Cardiac muscle cell (in vitro differentiated cells and primary cell): ENCODE measurements around the gene OAS1. TPM values are rescaled to one million over a fixed set of nuclear protein-coding genes. Genes with fewer than 3 reads are reported as not detected.

Experiments used
- DNase-seq, 2 donors: peaks; one replicate each; pipeline versions ENCODE4 v3.0.0 to v3.0.0-alpha.2; 2010 to 2017; ENCODE audit warnings: low read depth in 1 of 2, low spot score in 1 of 2
- H3K27ac ChIP-seq: fragments of 200-600 bp; sonication (generic); 2 replicates; pipeline ENCODE4 v1.5.1; 2016
- H3K27me3 ChIP-seq: fragments of 200-600 bp; sonication (generic); 2 replicates; pipeline ENCODE4 v1.6.0; 2016; ENCODE audit warnings: control low read depth
- H3K36me3 ChIP-seq: fragments of 200-600 bp; sonication (generic); 2 replicates; pipeline ENCODE4 v1.5.1; 2016; ENCODE audit warnings: control low read depth
- H3K4me1 ChIP-seq: fragments of 200-600 bp; sonication (generic); 2 replicates; pipeline ENCODE4 v1.8.1; 2017; ENCODE audit warnings: low read depth, mild to moderate bottlenecking, mixed run types
- H3K4me3 ChIP-seq: fragments of 200-600 bp; sonication (generic); 2 replicates; pipeline ENCODE4 v1.5.1; 2016; ENCODE audit warnings: mild to moderate bottlenecking
- H3K9me3 ChIP-seq: fragments of 200-600 bp; sonication (generic); 2 replicates; pipeline ENCODE4 v1.5.1; 2017; ENCODE audit warnings: low read depth, mild to moderate bottlenecking, control low read depth
- polyA plus RNA-seq: library from polyadenylated mRNA; unstranded; fragments of >200 nt; fragmentation: Nextera tagmentation; extraction: Ambion mirVana; gene quantifications from 2 replicates; pipeline ENCODE4 v1.2.1, GENCODE V29; 2016
- total RNA-seq: library from RNA; depleted of rRNA; stranded (reverse); fragments of >200 nt; gene quantifications from 2 replicates; pipeline ENCODE4 v1.2.3, GENCODE V29; 2016
- TF ChIP-seq, protein P1 (sequence below): IDR thresholded peaks from 2 replicates; pipeline ENCODE4 v1.5.1; 2012; ENCODE audit warnings: low read depth, mild to moderate bottlenecking, low read length

OAS1 gene
- total and polyA plus RNA-seq, 2 experiments from 2014 or later = not detected

DNA sequence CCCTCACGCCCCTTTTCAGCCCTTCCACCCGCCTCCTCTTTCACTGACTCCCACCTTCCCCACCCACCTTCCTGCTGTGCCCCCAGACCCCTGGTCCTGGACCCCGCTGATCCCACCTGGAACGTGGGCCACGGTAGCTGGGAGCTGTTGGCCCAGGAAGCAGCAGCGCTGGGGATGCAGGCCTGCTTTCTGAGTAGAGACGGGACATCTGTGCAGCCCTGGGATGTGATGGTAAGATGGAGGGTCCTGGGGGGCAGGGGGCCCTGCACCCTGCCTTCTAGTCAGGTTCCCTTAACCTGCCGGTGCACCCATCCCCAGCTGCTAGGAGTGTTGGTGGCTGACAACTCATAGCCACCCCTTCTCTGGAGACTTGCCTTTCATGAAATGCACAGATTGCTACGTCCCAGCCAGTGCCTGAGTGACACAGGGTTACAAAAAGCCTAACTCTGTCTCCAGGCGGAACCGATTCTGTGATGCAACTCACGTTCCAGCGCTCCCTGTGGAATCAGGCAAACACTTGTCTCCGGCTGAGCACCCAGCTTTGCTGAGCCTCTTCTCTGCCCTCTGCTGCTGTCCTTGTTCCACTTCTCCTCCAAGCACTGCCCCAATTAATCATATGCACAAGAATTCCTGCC lies 56.6 kb downstream of the OAS1 start:
- Histone ChIP-seq H3K27me3 (no peaks in the 10 kb centered on the region), H3K36me3 (no peaks in the 10 kb centered on the region), H3K4me3 (no peak overlapping the region), H3K4me1 (no peaks in the 10 kb centered on the region), H3K9me3 (no peaks in the 10 kb centered on the region), H3K27ac (no peak overlapping the region)
- DNase-seq = no peak
- TF ChIP-seq, protein P1, sequence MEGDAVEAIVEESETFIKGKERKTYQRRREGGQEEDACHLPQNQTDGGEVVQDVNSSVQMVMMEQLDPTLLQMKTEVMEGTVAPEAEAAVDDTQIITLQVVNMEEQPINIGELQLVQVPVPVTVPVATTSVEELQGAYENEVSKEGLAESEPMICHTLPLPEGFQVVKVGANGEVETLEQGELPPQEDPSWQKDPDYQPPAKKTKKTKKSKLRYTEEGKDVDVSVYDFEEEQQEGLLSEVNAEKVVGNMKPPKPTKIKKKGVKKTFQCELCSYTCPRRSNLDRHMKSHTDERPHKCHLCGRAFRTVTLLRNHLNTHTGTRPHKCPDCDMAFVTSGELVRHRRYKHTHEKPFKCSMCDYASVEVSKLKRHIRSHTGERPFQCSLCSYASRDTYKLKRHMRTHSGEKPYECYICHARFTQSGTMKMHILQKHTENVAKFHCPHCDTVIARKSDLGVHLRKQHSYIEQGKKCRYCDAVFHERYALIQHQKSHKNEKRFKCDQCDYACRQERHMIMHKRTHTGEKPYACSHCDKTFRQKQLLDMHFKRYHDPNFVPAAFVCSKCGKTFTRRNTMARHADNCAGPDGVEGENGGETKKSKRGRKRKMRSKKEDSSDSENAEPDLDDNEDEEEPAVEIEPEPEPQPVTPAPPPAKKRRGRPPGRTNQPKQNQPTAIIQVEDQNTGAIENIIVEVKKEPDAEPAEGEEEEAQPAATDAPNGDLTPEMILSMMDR = no peak

DNA sequence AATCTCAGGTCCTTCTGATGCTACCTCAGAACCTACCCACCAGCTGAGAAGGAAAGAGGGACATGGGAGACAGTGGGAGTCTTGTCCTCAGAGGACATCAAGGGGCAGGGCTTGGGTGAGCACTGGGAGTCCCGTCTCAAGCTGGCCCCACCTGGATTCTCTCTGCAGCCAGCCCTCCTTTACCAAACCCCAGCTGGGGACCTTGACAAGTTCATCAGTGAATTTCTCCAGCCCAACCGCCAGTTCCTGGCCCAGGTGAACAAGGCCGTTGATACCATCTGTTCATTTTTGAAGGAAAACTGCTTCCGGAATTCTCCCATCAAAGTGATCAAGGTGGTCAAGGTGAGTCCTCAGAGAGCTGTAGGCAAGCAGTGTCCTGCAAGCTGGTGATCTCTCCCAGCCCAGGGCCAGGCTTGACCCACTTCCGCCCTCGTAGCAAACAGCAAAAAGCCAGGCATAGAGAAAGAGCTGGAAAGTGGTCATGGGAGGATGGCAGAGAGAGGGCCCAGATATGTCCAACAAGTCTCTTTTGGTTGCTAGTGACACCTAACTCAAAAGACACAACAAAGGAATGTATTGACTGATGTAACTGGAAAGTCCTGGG lies 57.4 kb downstream of the OAS1 start:
- Histone ChIP-seq H3K9me3 (no peaks in the 10 kb centered on the region), H3K4me3 (no peak overlapping the region), H3K36me3 (no peaks in the 10 kb centered on the region), H3K4me1 (no peaks in the 10 kb centered on the region), H3K27me3 (no peaks in the 10 kb centered on the region), H3K27ac (no peak overlapping the region)
- TF ChIP-seq, protein P1 = no peak
- no peak for DNase-seq

DNA sequence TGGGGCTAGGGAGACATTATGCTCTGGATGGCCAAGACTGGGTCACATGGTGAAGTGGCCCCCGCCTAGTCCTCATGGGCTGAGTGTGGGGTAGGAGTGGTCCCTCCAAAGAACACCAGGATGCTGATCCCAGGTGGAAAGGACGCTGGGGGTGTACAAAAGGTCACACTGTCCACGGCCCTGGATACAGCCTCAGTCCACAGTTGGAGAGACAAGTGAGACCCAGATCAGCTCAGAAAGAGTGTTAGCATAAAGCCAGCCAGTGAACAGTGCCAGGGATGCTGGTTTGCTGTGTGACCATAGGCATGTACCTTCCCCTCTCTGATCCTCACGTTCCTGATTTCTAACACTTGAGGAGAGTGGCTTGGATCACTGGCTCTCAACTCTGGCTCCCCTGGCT lies 58.2 kb downstream of the OAS1 start:
- no peaks in the 10 kb centered on the region for H3K27me3 ChIP-seq
- no peak overlapping the region for H3K4me3 ChIP-seq
- H3K27ac ChIP-seq = no peak overlapping the region
- no peaks in the 10 kb centered on the region for H3K9me3 ChIP-seq
- TF ChIP-seq, protein P1 = no peak
- H3K36me3 ChIP-seq = no peaks in the 10 kb centered on the region
- no peak for DNase-seq
- H3K4me1 ChIP-seq = no peaks in the 10 kb centered on the region

DNA sequence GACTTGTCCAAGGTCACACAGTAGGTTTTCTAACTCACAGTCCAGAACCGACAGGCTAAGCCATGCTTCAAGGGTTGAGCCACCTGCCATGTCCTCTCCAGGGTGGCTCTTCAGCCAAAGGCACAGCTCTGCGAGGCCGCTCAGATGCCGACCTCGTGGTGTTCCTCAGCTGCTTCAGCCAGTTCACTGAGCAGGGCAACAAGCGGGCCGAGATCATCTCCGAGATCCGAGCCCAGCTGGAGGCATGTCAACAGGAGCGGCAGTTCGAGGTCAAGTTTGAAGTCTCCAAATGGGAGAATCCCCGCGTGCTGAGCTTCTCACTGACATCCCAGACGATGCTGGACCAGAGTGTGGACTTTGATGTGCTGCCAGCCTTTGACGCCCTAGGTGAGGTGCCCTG lies 58.9 kb downstream of the OAS1 start:
- H3K36me3 ChIP-seq = no peaks in the 10 kb centered on the region

DNA sequence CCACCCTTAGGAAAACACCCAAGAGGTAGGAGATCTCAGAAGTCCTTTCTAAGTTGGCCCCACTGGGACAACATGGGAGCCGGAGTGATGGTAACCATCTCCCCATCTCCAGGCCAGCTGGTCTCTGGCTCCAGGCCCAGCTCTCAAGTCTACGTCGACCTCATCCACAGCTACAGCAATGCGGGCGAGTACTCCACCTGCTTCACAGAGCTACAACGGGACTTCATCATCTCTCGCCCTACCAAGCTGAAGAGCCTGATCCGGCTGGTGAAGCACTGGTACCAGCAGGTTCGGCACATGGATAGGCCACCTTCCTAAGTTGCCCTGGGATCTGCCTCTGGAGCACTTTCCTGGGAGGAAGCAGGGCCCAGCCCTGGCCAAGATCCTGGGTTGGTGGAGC lies 60.5 kb downstream of the OAS1 start:
- Histone ChIP-seq H3K36me3 (no peaks in the 10 kb centered on the region), H3K27me3 (no peaks in the 10 kb centered on the region), H3K9me3 (no peaks in the 10 kb centered on the region), H3K4me1 (no peaks in the 10 kb centered on the region), H3K27ac (no peak overlapping the region), H3K4me3 (no peak overlapping the region)
- DNase-seq = no peak
- TF ChIP-seq, protein P1 = no peak

More for the DNA sequence above, 58.9 kb downstream of the OAS1 start:
- TF ChIP-seq, protein P1 = no peak
- no peaks in the 10 kb centered on the region for H3K27me3 ChIP-seq
- H3K4me1 ChIP-seq = no peaks in the 10 kb centered on the region
- no peak overlapping the region for H3K4me3 ChIP-seq
- no peak overlapping the region for H3K27ac ChIP-seq
- no peaks in the 10 kb centered on the region for H3K9me3 ChIP-seq
- DNase-seq = no peak
